IMR-90 (cell line): ENCODE results near the gene DBH. TPM values are rescaled to one million over a fixed set of nuclear protein-coding genes. Genes with fewer than 3 reads are reported as not detected.

ENCODE experiments used
- ATAC-seq: fragments of 200-7000 bp; cut with Tn5 transposase; 2 replicates; pipeline ENCODE4 v1.9.1; 2020; ENCODE audit warnings: low read depth, mild to moderate bottlenecking, moderate library complexity
- BruUV-seq: library from RNA; stranded (reverse); fragments of 400-500 nt; replicated peaks from 2 replicates; lab custom pipeline; 2021; lab: Mats Ljungman, UMichigan
- CTCF ChIA-PET: fragments of 300-600 bp; formaldehyde crosslinking; extraction: SDS; loops from one replicate; lab custom pipeline; 2021; ENCODE audit warnings: antibody characterized with exemption; lab: Yijun Ruan, JAX
- POLR2A ChIA-PET: fragments of 300-600 bp; sonication (Branson Sonifier 250); formaldehyde crosslinking; loops from one replicate; lab custom pipeline; 2022; ENCODE audit warnings: antibody characterized with exemption; ENCODE audit not compliant: unreplicated experiment; lab: Charles Lee
- DNase-seq: peaks from one replicate; pipeline ENCODE4 v3.0.0; 2013
- H2AFZ ChIP-seq: replicated peaks from 2 replicates; pipeline ENCODE3; 2013; ENCODE audit warnings: low read length, mild to moderate bottlenecking; ENCODE audit not compliant: poor library complexity
- H2AK5ac ChIP-seq: 2 replicates; pipeline ENCODE4 v1.6.1; 2013; ENCODE audit warnings: low read depth, low read length, inconsistent platforms
- H2AK9ac ChIP-seq: replicated peaks from 2 replicates; pipeline ENCODE3; 2013; ENCODE audit warnings: mild to moderate bottlenecking, low read depth, low read length, moderate library complexity; ENCODE audit not compliant: poor library complexity
- H2BK120ac ChIP-seq: 2 replicates; pipeline ENCODE4 v1.6.1; 2013; ENCODE audit warnings: low read depth, low read length, inconsistent platforms
- H2BK15ac ChIP-seq: 3 replicates; pipeline ENCODE4 v1.6.1; 2013; ENCODE audit warnings: low read depth, low read length, inconsistent platforms
- H2BK20ac ChIP-seq: 2 replicates; pipeline ENCODE4 v1.6.1; 2013; ENCODE audit warnings: low read depth, mild to moderate bottlenecking, inconsistent platforms, low read length, moderate library complexity
- H2BK5ac ChIP-seq: 2 replicates; pipeline ENCODE4 v1.6.1; 2013; ENCODE audit warnings: mild to moderate bottlenecking, low read depth, low read length, inconsistent platforms; ENCODE audit not compliant: poor library complexity, severe bottlenecking
- H3K14ac ChIP-seq: replicated peaks from 2 replicates; pipeline ENCODE4 v1.6.1; 2013; ENCODE audit warnings: low read depth, low read length, inconsistent platforms
- H3K18ac ChIP-seq: 2 replicates; pipeline ENCODE4 v1.6.1; 2013; ENCODE audit warnings: low read depth, low read length, control low read depth
- H3K23ac ChIP-seq: 2 replicates; pipeline ENCODE4 v1.6.1; 2013; ENCODE audit warnings: low read depth, low read length, inconsistent platforms
- H3K27ac ChIP-seq: 2 replicates; pipeline ENCODE4 v1.5.1; 2013; ENCODE audit warnings: mild to moderate bottlenecking, control low read depth, low read length; ENCODE audit not compliant: insufficient read depth
- H3K27me3 ChIP-seq: 2 replicates; pipeline ENCODE4 v1.6.1; 2013; ENCODE audit warnings: low read length; ENCODE audit not compliant: control insufficient read depth, insufficient read depth
- H3K36me3 ChIP-seq: 2 replicates; pipeline ENCODE4 v1.6.1; 2013; ENCODE audit warnings: low read length, mixed read lengths; ENCODE audit not compliant: control insufficient read depth, insufficient read depth
- H3K4ac ChIP-seq: 2 replicates; pipeline ENCODE4 v1.6.1; 2013; ENCODE audit warnings: low read depth, low read length, inconsistent platforms
- H3K4me1 ChIP-seq: 2 replicates; pipeline ENCODE4 v1.6.1; 2013; ENCODE audit warnings: low read length, mixed read lengths; ENCODE audit not compliant: control insufficient read depth, insufficient read depth
- H3K4me2 ChIP-seq: 2 replicates; pipeline ENCODE4 v1.6.1; 2013; ENCODE audit warnings: low read depth, mild to moderate bottlenecking, control low read depth, low read length, moderate library complexity
- H3K4me3 ChIP-seq: 2 replicates; pipeline ENCODE4 v1.5.1; 2013; ENCODE audit warnings: low read depth, mild to moderate bottlenecking, control low read depth, low read length, moderate library complexity; ENCODE audit not compliant: insufficient read depth
- H3K56ac ChIP-seq: 2 replicates; pipeline ENCODE4 v1.6.1; 2013; ENCODE audit warnings: low read length, inconsistent platforms; ENCODE audit not compliant: insufficient read depth; ENCODE audit errors: extremely low read depth
- H3K79me1 ChIP-seq, 2 experiments: 2 replicates each; pipeline ENCODE4 v1.6.1; 2013; ENCODE audit warnings: low read length in 2 of 2, inconsistent platforms in 1 of 2, low read depth in 1 of 2
- H3K9ac ChIP-seq: 2 replicates; pipeline ENCODE4 v1.6.1; 2013; ENCODE audit warnings: low read depth, low read length, control low read depth
- H3K9me1 ChIP-seq: 2 replicates; pipeline ENCODE4 v1.6.1; 2013; ENCODE audit warnings: low read length, inconsistent platforms; ENCODE audit not compliant: insufficient read depth
- H3K9me3 ChIP-seq: 2 replicates; pipeline ENCODE4 v1.6.1; 2013; ENCODE audit warnings: low read length; ENCODE audit not compliant: control insufficient read depth, insufficient read depth
- H4K20me1 ChIP-seq: 2 replicates; pipeline ENCODE4 v1.6.1; 2013; ENCODE audit warnings: low read length, inconsistent platforms; ENCODE audit not compliant: insufficient read depth
- H4K5ac ChIP-seq: 2 replicates; pipeline ENCODE4 v1.6.1; 2013; ENCODE audit warnings: mild to moderate bottlenecking, low read depth, low read length, control low read depth
- H4K8ac ChIP-seq, 2 experiments: 2 replicates each; pipeline ENCODE4 v1.6.1; 2013; ENCODE audit warnings: low read depth in 2 of 2, low read length in 2 of 2, control low read depth in 1 of 2, inconsistent platforms in 1 of 2
- H4K91ac ChIP-seq: 2 replicates; pipeline ENCODE4 v1.6.1; 2013; ENCODE audit warnings: low read depth, low read length, inconsistent platforms; ENCODE audit not compliant: insufficient read depth
- BHLHE40 ChIP-seq: fragments of 150-350 bp; IDR thresholded peaks from 2 replicates; pipeline ENCODE4 v1.6.1; 2016; ENCODE audit warnings: mild to moderate bottlenecking, low read depth, low read length
- CEBPB ChIP-seq: IDR thresholded peaks from 2 replicates; pipeline ENCODE4 v1.6.1; 2012; ENCODE audit warnings: low read depth, low read length, improper control_type of control experiment
- CTCF ChIP-seq: conservative IDR thresholded peaks from 2 replicates; pipeline ENCODE4 v1.5.1; 2012; ENCODE audit warnings: mild to moderate bottlenecking, low read depth, low read length, improper control_type of control experiment
- MXI1 ChIP-seq: IDR thresholded peaks from 2 replicates; pipeline ENCODE4 v1.6.1; 2012; ENCODE audit warnings: low read depth, mild to moderate bottlenecking, low read length, moderate library complexity, borderline replicate concordance
- RAD21 ChIP-seq: IDR thresholded peaks from 2 replicates; pipeline ENCODE4 v1.6.1; 2012; ENCODE audit warnings: low read length, improper control_type of control experiment
- RCOR1 ChIP-seq: IDR thresholded peaks from 2 replicates; pipeline ENCODE4 v1.6.1; 2012; ENCODE audit warnings: mild to moderate bottlenecking, low read length, improper control_type of control experiment; ENCODE audit not compliant: insufficient replicate concordance
- RFX5 ChIP-seq: IDR thresholded peaks from 2 replicates; pipeline ENCODE4 v1.8.0; 2012; ENCODE audit warnings: low read depth, mild to moderate bottlenecking, low read length, moderate library complexity
- SMC3 ChIP-seq: fragments of 150-350 bp; IDR thresholded peaks from 2 replicates; pipeline ENCODE4 v1.6.1; 2016; ENCODE audit warnings: low read depth, mild to moderate bottlenecking, antibody characterized with exemption, low read length, moderate library complexity
- WGBS, 2 experiments: methylation state at CpG; one replicate each; pipeline versions ENCODE4 v1.1.5 to v1.1.7; 2013; ENCODE audit warnings: missing lambda C conversion rate in 2 of 2; ENCODE audit not compliant: insufficient read length in 1 of 2; ENCODE audit errors: extremely low coverage in 2 of 2; 5-methylcytosine and 5-hydroxymethylcytosine counted together
- dilution Hi-C: fragments of 300-500 bp; cut with HindIII; formaldehyde crosslinking; loops from one replicate; pipeline ENCODE4 v1.14.3; 2018; ENCODE audit warnings: low sequenced_read_pairs; ENCODE audit not compliant: unreplicated experiment
- in situ Hi-C: fragments of 300-500 bp; cut with MboI; formaldehyde crosslinking; loops from 3 replicates; pipeline ENCODE4 v1.14.3; 2019; ENCODE audit warnings: low sequenced_read_pairs, inconsistent platforms, mixed read lengths
- intact Hi-C: fragments of 100-400 bp; cut with micrococcal nuclease; formaldehyde crosslinking; loops from 2 replicates; pipeline ENCODE4 v1.10.0; 2022
- polyA plus RNA-seq, 3 experiments: library from polyadenylated mRNA; depleted of rRNA; stranded (reverse); fragments of >200 nt; gene quantifications; 2 replicates each; pipeline ENCODE4 v1.2.3, GENCODE V29; 2012; ENCODE audit warnings: low replicate concordance in 1 of 3
- total RNA-seq: library from RNA; depleted of rRNA; stranded (reverse); fragments of >200 nt; gene quantifications from 2 replicates; pipeline ENCODE4 v1.2.3, GENCODE V29; 2012

DBH gene
- total and polyA plus RNA-seq, 2 of the 4 experiments (the other 2 are of a cell fraction), result not detected

DNA sequence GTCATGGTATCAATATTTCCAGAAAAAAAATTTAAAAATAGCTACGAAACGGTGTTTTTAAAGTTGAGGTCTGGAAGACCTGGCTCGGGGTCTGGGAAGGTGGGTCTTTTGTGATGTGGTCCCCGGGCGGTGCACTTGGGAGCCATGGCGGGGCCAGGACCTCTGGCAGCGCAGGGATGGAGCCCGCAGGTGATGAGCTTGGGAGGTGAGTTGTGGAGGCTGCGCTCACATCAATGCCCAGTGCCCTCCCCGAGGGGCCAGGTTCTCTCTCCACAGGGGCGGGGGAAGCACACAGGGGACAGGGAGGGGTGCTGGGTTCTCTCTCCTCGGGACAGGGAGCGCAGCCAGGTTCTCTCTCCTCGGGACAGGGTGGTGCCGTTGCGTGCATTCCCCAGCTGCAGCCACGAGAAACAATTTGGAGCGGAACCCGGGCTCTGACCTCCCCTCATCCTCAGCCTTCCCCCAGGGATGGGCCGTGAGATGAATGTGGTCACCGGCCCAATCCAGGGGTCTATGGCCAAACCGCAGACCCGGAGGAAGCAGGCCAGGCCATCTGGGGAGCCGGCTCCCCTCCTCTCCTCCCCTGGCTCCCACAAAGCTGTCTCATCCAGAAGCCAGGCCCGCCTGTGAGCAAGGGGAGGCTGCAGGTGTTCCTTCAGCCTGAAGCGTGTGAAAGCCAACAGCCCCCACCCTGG, 25.8 kb downstream of the DBH start:
- no peaks in the 10 kb centered on the region for H3K79me1 ChIP-seq
- no peaks in the 10 kb centered on the region for H4K20me1 ChIP-seq
- in situ Hi-C loops (no loop called here), intact Hi-C loops (no loop called here), dilution Hi-C loops (no loop called here)
- WGBS, 2 experiments, result 78% methylated on average over 7 of the region's 26 CpGs; no CpG with 5 or more reads in 1 of the 2 experiments
- DNase-seq, result no peak
- POLR2A ChIA-PET, result no interaction called here
- H3K56ac ChIP-seq, result no peak overlapping the region
- no peak overlapping the region for H2BK20ac ChIP-seq
- no peaks in the 10 kb centered on the region for H3K36me3 ChIP-seq
- no peak for TF ChIP-seq MXI1
- TF ChIP-seq BHLHE40, result no peak
- TF ChIP-seq CEBPB, result no peak
- no peak for TF ChIP-seq RCOR1
- no peak for TF ChIP-seq RAD21
- TF ChIP-seq CTCF, result no peak
- TF ChIP-seq SMC3, result no peak
- TF ChIP-seq RFX5, result no peak
- H2AK5ac ChIP-seq, result no peak overlapping the region
- no peaks in the 10 kb centered on the region for H3K9me3 ChIP-seq
- no peak overlapping the region for H3K9ac ChIP-seq
- BruUV-seq, result no TSS peak
- H3K4me1 ChIP-seq, result 0 out of 2 replicates have a peak, but pooled peaks cover 1% of the 10 kb centered on the region
- H3K4me2 ChIP-seq, result no peak overlapping the region
- H3K27me3 ChIP-seq, result peaks cover 13% of the 10 kb centered on the region; the same call in 1 of the 2 replicates
- H2BK15ac ChIP-seq, result no peak overlapping the region
- H4K5ac ChIP-seq, result no peak overlapping the region
- no peak overlapping the region for H3K18ac ChIP-seq
- H3K9me1 ChIP-seq, result no peaks in the 10 kb centered on the region
- no peak overlapping the region for H3K23ac ChIP-seq
- no peak overlapping the region for H3K4me3 ChIP-seq
- no peak overlapping the region for H2AFZ ChIP-seq
- no peak overlapping the region for H2BK5ac ChIP-seq
- H2BK120ac ChIP-seq, result no peak overlapping the region
- no peak overlapping the region for H3K27ac ChIP-seq
- no peak overlapping the region for H3K14ac ChIP-seq
- ATAC-seq, result no peak
- CTCF ChIA-PET, result no interaction called here
- no peak overlapping the region for H3K4ac ChIP-seq
- H4K8ac ChIP-seq, result no peak overlapping the region
- H2AK9ac ChIP-seq, result no peak overlapping the region
- no peak overlapping the region for H4K91ac ChIP-seq
